ENCODE results near the gene CORO7. TPM values are rescaled to one million over a fixed set of nuclear protein-coding genes. Genes with fewer than 3 reads are reported as not detected.
"Not testable (repeated sequence)": the region's sequence is repeated elsewhere in the genome, so short reads cannot be mapped to it uniquely, and the experiment has no call there.

CORO7 gene
- total RNA-seq, 1 experiment from 2014 or later: 18.9 TPM

DNA sequence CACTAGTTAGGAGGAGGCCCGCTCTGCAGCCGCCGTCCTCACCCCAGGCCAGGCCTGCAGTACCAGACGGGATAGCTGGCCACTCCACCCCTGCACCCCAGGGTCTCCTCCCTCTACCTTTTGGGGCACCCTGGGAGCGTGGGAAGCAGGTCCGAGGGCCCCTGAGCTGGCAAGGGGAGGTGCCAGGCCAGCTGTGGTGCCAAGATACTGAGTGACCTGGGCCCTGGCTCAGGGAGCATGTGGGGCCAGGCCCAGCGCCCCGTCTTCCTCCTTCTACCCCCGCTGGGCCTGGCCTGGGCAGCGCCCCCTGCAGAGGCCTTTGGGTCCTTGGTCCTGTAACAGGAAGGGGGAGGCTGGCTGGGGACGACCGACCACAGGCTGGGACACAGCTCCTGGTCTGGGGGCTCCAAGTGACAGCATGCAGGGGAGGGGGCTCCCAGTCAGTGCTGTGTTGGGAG is 78.2 kb downstream of the CORO7 start:
- DNase-seq (ENCODE audit: low read depth): no peak

DNA sequence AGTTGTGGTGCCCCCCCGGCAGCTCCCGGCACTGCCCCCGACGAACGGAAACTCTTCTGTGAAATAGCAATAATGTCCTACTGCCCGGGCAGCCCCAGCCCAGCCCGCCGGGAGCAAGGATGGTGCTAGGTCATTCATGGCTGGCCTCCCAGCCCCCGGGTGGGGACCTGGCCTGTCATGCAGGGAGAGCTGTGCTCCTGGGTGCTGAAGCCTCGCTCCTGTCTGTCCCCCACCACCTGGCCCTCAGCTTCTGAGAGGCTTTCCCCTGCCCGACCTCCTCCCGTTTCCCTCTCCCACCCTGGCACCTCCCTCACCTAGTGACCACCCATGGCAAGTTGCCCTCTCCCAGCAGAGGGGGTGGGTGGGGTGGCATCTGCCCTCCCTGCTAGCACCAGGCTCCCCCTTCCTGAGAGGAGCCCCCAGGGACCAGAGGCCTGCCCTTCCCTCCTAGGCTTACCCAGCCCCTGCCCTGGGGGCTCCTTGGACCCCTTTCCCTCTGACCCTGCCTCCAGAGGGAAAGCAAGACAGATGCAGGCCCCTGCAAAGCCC is 78.8 kb downstream of the CORO7 start:
- no peak for DNase-seq (ENCODE audit: low read depth)

DNA sequence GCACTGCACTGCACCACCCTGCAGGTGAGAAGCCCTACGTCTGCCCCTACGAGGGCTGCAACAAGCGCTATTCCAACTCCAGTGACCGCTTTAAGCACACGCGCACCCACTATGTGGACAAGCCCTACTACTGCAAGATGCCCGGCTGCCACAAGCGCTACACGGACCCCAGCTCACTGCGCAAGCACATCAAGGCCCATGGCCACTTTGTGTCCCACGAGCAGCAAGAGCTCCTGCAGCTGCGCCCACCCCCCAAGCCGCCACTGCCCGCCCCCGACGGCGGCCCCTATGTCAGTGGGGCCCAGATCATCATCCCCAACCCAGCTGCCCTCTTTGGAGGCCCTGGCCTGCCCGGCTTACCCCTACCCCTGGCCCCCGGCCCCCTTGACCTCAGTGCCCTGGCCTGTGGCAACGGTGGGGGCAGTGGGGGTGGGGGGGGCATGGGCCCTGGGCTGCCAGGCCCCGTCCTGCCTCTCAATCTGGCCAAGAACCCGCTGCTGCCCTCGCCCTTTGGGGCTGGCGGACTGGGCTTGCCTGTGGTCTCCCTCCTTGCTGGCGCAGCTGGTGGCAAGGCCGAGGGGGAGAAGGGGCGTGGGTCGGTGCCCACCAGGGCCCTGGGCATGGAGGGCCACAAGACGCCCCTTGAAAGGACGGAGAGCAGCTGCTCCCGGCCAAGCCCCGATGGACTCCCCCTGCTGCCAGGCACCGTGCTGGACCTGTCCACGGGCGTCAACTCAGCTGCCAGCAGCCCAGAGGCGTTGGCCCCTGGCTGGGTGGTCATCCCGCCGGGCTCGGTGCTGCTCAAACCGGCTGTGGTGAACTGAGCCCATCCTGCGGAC is 79.5 kb downstream of the CORO7 start:
- no peak for DNase-seq (ENCODE audit: low read depth)

DNA sequence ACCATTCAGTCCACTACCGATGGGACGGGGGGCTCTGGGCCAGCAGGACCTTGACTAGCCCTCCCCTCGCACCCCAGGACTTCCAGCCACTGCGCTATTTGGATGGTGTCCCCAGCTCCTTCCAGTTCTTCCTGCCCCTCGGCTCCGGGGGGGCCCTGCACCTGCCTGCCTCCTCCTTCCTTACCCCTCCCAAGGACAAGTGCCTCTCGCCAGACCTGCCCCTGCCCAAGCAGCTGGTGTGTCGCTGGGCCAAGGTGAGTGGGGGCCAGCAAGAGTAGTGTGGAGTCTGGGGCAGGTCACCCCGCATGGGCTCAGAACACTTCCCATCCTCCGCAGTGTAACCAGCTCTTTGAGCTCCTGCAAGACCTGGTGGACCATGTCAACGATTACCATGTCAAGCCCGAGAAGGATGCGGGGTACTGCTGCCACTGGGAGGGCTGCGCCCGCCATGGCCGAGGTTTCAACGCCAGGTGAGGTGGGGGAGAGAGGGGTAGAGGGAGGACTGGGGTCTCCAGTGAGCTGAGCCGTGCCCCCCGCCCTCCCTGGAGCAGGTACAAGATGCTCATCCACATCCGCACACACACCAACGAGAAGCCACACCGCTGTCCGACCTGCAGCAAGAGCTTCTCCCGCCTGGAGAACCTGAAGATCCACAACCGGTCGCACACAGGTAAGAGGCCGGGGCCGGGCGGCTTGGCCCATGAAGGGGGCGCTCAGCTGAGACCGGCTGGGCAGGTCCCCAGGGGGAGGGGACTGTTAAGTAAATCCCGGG is 81.5 kb downstream of the CORO7 start:
- DNase-seq (ENCODE audit: low read depth): no peak

DNA sequence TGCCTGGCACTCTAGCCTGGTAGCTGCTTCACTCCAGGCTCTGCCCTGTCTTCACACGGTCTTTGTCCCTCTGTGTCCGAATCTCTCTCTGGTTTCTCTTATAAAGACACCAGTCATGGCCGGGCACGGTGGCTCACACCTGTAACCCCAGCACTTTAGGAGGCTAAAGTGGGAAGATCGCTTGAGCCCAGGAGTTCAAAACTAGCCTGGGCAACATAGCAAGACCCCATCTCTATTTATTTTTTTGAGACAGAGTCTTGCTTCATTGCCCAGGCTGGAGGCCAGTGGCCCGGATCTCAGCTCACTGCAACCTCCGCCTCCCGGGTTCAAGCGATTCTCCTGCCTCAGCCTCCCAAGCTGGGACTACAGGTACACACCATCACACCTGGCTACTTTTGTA is 82.7 kb downstream of the CORO7 start:
- DNase-seq (ENCODE audit: low read depth): not testable (repeated sequence)

DNA sequence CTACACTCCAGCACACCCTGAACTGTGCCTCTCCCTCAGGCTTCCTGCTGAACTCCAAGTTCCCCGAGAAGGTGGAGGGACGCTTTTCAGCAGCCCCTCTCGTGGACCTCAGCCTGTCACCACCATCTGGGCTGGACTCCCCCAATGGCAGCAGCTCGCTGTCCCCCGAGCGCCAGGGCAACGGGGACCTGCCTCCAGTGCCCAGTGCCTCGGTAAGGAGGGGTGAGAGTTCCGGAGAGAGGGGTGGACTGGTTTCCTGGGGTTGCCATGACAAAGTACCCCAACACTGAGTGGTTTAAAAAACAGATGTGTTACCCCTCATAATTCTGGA is 83.1 kb downstream of the CORO7 start:
- DNase-seq (ENCODE audit: low read depth): no peak

DNA sequence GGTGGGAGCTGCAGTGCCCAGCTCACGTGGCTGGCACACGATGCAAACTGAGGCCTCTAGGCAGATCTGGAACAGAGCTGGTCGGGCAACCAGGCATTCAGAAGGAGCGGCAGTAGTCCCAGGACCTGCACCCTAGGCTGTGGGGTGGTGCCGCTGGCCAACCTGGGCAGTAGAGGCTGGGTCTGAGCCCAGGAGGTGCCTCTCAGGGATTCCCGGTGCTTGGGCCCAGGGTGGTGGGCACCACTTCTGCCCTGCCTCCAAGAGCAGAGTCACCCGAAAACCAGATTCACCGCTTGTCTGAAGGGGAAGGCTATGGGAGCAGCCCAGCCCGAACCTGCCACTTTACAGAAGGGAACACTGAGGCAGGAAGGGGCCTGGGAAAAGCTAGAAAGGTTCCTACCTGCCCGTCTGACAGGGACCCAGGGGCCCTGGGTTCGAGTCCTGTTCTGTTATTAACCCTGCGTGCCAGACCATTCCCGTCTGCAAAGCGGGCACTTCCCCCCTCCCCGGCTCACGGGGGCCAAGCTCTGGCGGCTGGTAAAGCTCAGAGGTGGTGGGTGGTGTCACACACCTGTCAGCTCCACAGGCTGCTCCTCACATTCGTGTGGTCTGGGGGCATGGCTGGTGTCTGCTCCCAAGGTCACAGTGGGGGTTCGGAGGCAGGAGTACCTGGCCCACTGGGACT is 83.6 kb downstream of the CORO7 start:
- no peak for DNase-seq (ENCODE audit: low read depth)

DNA sequence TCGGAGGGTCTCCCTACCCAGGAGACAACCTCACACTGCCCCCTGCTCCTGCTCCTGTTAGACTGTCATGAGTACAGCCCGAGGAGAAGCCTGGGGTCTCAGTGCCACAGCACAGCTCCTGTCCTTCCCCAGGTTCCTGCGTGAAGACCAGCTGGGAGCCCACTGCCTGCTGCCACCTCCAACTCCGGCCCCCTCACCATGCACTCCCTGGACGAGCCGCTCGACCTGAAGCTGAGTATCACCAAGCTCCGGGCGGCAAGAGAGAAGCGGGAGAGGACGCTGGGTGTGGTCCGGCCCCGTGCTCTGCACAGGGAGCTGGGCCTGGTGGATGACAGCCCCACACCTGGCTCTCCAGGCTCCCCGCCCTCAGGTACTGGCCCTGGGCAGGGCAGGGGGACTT is 84.3 kb downstream of the CORO7 start:
- no peak for DNase-seq (ENCODE audit: low read depth)

DNA sequence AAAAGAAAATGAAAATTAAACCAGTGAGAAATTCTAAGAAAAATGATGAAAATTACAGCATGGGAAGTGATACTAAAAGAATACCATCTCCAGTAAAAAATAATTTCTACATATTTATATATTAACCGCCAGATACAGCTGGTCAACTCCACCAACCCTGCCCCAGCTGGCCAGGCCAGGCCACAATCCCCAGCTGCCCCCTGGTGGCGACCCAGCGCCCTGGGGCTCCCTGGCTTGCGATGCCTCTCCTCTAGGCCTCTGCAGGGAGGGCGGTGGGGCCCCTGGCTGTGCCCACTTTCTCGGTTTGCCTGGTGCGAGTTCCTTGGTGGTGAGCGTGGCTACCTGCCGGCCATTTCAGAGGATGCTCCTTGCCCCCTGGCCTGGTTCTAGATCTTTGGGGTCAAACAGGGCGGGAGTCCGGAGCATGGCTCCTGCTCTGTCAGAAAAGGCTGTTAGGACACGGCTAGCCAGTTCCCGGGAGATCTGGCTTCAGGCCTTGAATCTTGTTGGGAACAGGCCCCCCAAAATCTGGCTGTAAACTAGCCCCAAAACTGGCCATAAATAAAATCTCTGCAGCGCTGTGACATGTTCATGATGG is 86.0 kb downstream of the CORO7 start:
- peak; percentile 55 for DNase-seq (ENCODE audit: low read depth)

DNA sequence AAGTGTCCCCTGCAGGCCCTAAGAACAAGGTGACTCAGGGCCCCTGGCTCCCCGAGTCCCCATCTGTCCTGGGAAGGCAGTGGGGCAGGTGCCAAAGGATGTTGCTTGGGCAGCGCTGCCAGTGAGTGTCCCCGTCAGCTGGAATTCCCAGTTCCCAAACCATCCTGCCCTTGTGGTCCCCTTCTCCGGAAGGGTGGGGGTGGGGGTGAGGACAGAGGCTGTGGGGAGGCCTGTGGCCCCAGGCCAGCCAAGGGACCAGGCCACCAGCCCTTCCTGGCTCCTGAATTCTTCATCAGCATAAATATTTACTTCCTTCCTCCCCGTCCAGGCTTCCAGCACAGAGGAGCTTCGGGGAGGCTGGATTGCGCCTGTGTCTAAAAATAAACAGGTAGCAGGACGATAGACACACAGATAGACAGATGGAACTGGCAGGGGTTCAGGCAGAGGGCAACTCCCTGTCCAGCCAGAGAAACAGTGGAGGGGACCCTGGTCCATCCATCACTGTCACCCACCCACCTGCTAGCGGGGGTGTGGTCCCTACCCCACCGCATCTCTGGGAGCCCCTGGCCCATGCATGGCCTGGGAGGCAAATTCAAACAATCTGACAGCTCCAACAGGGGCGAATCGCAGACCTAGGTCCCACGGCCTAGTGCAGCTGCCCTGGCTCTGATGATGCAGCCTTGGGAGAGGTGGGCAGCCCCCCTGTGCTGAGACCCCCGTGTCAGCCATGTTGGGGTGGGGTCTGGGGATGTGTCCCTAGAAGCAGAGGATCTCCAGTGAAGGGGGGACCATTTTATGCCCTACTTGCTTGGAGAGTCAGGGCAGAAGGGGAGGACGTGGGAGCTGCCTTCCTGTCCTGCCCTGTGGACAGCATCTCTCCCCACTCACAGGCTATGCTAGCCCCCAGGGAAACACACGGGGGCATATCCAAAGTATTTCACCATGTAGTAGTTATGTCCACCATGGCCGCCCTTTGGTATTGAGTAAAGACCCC is 87.3 kb downstream of the CORO7 start:
- peak; percentile 32 for DNase-seq (ENCODE audit: low read depth)

DNA sequence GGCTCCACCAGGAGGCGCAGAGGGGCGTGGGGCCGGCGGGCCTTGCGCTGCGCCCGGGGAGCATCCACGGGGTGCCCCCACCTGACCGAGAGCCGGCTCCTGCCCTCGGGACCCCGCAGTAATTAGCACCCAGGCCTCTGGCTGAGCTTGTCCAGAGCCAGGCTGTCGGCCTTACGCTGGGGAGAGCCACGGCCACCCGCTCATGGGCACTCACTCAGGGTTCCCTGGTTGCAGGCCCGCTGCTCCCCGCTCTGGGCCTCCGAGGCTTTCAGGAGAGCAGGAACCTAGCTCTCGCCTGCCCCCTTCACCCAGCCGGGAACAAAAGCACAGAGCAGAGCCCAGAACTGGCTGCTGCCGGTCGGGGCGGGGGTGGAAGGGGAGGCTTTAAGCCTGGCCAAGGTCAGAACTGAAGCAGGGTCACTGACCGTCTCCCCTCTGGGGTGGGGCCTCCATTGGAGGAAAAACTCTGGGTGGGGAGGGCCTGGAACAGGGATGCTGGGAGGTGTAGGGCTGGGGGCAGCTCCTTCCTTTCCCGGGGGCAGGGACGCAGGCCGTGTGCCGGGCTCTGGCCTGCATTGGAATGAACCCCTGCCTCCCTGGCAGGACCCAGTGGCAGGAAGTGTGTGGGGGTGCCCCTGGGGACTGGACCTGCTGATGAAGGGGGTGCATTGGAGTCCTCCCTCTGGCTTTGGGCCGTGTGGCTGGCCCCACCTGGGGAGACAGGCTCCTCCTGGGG is 88.2 kb downstream of the CORO7 start:
- peak; percentile 71 for DNase-seq (ENCODE audit: low read depth)

DNA sequence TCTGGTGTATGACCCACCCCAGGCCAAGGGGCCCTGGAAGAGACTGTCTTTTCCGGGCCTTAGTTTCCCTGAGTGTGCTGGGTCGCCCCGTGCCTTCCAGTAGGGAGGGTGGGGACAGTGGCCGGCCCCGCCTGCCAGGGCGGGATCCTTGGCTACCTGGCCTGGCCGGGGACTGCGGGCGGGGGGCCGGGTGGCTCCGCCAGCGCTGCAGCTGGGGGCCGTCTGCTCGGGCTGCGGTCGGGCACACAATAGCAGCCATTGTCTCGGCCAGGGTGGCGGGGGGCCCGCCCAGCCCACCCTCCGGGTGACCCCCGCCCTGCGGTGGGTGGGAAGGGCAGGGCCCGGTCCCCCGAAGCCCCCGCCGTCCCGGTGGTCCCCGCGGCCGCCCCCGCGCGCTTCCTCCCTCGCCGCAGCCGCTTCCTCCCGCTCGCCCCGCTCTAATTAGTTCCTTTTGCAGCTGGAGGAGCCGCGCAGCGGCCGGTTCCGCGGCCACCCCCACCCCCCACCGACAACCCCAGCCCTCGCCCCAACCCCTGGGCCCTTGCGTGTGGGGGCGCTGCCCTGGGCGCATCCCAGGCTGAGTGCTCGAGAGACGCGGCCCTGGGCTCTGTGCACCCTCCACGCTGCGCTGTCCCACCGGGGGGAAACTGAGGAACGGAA is 88.9 kb downstream of the CORO7 start:
- no peak for DNase-seq (ENCODE audit: low read depth)

DNA sequence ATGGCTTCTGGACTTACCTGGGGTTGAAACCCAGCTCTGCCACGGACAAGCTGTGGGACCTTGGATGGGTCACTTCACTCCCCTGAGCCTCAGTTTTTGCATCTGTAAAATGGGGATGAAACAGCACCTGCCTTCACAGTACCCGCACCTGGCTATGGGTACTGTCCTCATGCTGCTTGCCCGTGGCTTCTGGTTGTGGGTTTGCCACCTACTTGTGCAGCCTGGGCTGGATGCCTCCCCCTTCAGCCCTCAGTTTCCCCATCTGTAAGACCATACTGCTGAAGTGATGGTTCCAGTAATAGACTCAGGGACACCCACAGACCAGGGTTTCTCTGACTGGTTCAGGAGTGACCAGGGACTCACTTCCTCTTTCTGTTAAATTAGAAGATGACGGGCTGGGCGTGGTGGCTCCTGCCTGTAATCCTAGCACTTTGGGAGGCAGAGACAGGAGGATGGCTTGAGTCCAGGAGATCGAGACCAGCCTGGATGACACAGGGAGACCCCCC is 91.1 kb downstream of the CORO7 start:
- no peak for DNase-seq (ENCODE audit: low read depth)

DNA sequence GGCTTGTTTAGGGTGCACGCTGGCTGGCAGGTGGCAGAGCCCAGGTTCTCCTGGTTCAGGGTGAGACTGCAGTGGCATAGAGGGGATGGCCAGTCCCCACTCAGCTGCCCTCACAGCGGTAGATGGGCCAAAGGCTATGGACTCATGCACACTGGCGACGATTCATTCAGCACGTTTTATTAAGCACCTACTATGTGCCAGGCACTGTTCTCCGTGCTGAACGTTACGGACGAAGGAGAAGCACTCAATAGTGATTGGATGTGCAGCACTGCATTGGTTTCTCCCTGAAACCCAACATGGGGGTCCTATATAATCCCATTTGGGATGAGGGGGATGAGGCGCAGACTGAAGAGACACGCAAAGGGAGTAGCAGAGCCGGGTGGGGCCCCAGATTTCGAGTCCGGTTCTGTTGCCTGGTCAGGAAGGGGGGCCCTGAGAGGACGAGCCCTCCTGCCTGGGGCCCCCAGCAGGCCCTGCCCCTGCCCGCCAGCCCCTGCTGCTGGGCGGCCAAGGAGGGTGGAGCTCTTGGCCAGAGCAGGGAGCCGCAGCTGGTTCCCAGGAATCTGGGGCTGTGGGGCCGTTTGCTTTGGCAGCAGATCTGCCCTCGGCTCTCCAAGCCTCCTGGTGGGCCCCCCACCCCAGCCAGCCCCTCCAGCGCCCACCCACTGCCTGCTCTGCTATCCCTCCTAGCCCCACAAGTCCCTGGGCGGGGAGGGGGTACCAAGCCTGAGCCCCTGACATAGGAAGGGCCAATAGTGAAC is 91.7 kb downstream of the CORO7 start:
- DNase-seq (ENCODE audit: low read depth): no peak

DNA sequence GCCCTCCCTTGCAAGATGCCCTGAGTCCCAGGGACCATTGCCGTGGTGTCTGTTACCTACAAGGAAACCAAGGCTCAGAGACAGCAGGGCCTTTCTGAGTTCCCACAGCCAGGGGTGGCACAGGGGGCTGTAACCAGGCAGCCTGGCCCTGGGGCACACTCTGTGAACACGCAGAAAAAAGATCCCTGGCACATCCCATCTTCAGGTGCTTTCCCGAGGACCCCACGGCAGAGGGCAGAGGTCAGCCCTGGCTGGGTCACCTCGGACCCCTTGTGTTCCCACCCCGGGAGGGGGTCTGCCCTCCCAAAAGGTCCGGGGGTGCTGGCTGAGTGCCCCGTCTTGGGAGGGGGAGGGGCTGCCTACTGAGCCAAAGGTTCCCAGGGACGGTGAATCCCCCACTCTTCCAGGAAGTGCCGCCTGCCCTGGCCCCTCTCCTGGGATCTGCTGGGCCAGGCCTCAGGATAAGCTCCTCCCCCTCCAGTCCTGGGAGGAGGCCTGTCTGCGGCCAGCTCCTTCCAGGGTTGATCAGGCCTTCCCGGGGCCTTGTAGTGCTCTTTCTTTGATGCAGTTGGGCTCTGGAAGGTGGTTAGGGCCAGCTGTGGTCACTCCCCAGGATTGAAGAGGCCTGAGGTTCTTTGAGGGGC is 92.4 kb downstream of the CORO7 start:
- no peak for DNase-seq (ENCODE audit: low read depth)

DNA sequence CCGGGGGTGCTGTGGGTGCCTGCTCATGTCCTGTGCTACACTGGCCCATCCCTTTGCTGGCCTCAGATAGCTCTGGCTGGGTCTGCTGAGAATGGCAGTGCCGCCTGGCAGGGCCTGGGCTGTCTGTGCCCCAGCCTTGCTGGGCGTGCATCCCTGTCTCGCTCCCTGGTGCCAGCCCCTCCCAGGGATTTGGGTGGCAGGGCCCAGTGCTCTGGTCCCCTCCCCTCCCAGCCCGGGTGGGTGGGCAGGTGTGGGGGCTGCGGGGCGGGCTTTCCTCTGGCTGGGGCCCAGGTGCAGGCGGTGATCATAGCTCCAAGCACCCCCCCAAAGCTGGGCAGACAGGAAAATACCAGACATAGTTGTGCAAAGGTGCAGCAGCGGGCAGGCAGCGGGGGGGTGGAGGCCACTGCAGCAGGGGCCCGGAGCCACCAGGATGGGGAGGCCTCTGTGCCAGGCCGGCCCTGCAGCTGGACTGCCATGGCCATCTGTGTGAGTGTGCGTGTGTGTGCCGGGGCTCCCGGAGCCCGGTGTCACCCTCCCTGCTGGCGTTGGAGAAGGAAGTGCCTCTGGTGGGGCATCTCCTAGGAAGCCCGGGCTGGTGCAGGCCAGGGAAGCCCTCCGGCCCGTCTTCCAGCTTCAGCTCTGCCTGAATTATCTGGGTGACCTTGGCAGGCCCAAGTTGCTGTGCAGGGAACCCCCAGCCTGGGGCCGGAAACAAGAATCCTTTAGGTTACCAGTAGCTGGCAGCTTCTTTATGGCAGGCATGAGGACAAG is 93.1 kb downstream of the CORO7 start:
- DNase-seq (ENCODE audit: low read depth): no peak
